Trophoblast cell (in vitro differentiated cells and primary cell): ENCODE data around the gene PAPPA.

Experiments
- DNase-seq, 2 donors: peaks; one replicate each; pipeline ENCODE4 v3.0.0-alpha.2; 2016
- H2AFZ ChIP-seq: 2 replicates; pipeline ENCODE4 v1.6.1; 2013; ENCODE audit warnings: low read length, moderate library complexity, mild to moderate bottlenecking; ENCODE audit not compliant: insufficient read depth, poor library complexity
- H2AK5ac ChIP-seq: 2 replicates; pipeline ENCODE4 v1.6.1; 2013; ENCODE audit warnings: mild to moderate bottlenecking, low read length
- H2BK120ac ChIP-seq: 2 replicates; pipeline ENCODE4 v1.6.1; 2013; ENCODE audit warnings: low read length, mild to moderate bottlenecking, moderate library complexity; ENCODE audit not compliant: insufficient read depth, poor library complexity
- H2BK12ac ChIP-seq: 2 replicates; pipeline ENCODE4 v1.6.1; 2013; ENCODE audit warnings: mild to moderate bottlenecking, low read length, moderate library complexity
- H2BK5ac ChIP-seq: 2 replicates; pipeline ENCODE4 v1.6.1; 2013; ENCODE audit warnings: low read length, low read depth, moderate library complexity, mild to moderate bottlenecking; ENCODE audit not compliant: poor library complexity
- H3K14ac ChIP-seq: 2 replicates; pipeline ENCODE4 v1.6.1; 2013; ENCODE audit warnings: mild to moderate bottlenecking, low read length
- H3K18ac ChIP-seq: 2 replicates; pipeline ENCODE4 v1.6.1; 2013; ENCODE audit warnings: mild to moderate bottlenecking, low read length
- H3K23ac ChIP-seq: 2 replicates; pipeline ENCODE4 v1.6.1; 2013; ENCODE audit warnings: low read length
- H3K27ac ChIP-seq: 2 replicates; pipeline ENCODE4 v1.5.1; 2013; ENCODE audit warnings: low read depth, mild to moderate bottlenecking, inconsistent platforms, low read length, moderate library complexity
- H3K27me3 ChIP-seq: 2 replicates; pipeline ENCODE4 v1.6.1; 2013; ENCODE audit warnings: inconsistent platforms, mild to moderate bottlenecking, low read length, moderate library complexity; ENCODE audit not compliant: insufficient read depth
- H3K36me3 ChIP-seq, 2 experiments: 1 replicate in 1 of 2; 2 replicates in 1 of 2; pipeline ENCODE4 v1.6.1; 2013; ENCODE audit warnings: low read length in 2 of 2, mild to moderate bottlenecking in 2 of 2, moderate library complexity in 1 of 2; ENCODE audit not compliant: insufficient read depth in 2 of 2, control insufficient read depth in 1 of 2
- H3K4ac ChIP-seq: 2 replicates; pipeline ENCODE4 v1.6.1; 2013; ENCODE audit warnings: low read depth, mild to moderate bottlenecking, low read length, moderate library complexity
- H3K4me1 ChIP-seq, 2 experiments: 1 replicate in 1 of 2; 2 replicates in 1 of 2; pipeline ENCODE4 v1.6.1; 2013; ENCODE audit warnings: low read length in 2 of 2, mild to moderate bottlenecking in 2 of 2, moderate library complexity in 1 of 2; ENCODE audit not compliant: insufficient read depth in 2 of 2, control insufficient read depth in 1 of 2
- H3K4me2 ChIP-seq: 2 replicates; pipeline ENCODE4 v1.6.1; 2013; ENCODE audit warnings: inconsistent platforms, mild to moderate bottlenecking, low read length, moderate library complexity
- H3K4me3 ChIP-seq: 2 replicates; pipeline ENCODE4 v1.5.1; 2013; ENCODE audit warnings: mild to moderate bottlenecking, low read depth, low read length, inconsistent platforms
- H3K79me1 ChIP-seq: one replicate; pipeline ENCODE4 v1.6.1; 2013; ENCODE audit warnings: low read length
- H3K79me2 ChIP-seq: 2 replicates; pipeline ENCODE4 v1.6.1; 2013; ENCODE audit warnings: low read length, mild to moderate bottlenecking; ENCODE audit not compliant: control insufficient read depth, insufficient read depth, poor library complexity
- H3K9ac ChIP-seq: 2 replicates; pipeline ENCODE4 v1.6.1; 2013; ENCODE audit warnings: mild to moderate bottlenecking, low read length
- H3K9me3 ChIP-seq: 2 replicates; pipeline ENCODE4 v1.6.1; 2013; ENCODE audit warnings: low read depth, mild to moderate bottlenecking, control low read depth, inconsistent platforms, low read length; ENCODE audit not compliant: insufficient read depth
- H4K12ac ChIP-seq: 2 replicates; pipeline ENCODE4 v1.6.1; 2013; ENCODE audit warnings: low read depth, mild to moderate bottlenecking, low read length, moderate library complexity
- H4K8ac ChIP-seq: 2 replicates; pipeline ENCODE4 v1.6.1; 2013; ENCODE audit warnings: low read depth, mild to moderate bottlenecking, low read length, moderate library complexity
- H4K91ac ChIP-seq: one replicate; pipeline ENCODE4 v1.6.1; 2013; ENCODE audit warnings: low read depth, mild to moderate bottlenecking, low read length, moderate library complexity
- WGBS: extraction: QIAGEN DNeasy Blood & Tissue Kit; methylation state at CpG from one replicate; pipeline ENCODE4 v1.1.7; 2013; ENCODE audit warnings: missing lambda C conversion rate; ENCODE audit not compliant: insufficient read length, insufficient coverage; ENCODE audit errors: extremely low coverage; 5-methylcytosine and 5-hydroxymethylcytosine counted together

The PAPPA gene

DNA sequence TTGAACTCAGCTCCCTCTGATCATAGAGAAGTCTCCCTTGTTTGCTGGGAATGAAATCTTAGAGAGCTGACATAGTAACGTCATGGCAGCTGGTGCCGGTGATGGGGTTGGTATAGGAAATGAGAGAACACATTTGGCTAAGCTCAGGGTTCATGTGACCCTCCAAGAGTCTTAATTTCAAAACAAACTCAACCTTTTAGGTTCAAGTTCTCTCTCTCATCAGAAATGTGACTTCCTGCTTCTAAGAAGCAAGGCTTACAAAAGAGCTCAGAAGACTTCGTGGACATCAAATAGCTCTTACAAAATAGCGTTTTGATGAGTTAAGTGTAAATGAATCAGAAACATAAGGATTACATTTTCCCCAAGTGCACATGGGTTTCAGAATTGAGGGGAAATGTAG lies 97.3 kb downstream of the PAPPA start:
- no CpG with 5 or more reads among the region's 4 CpGs for WGBS
- Histone ChIP-seq H3K9me3 (peaks cover 1% of the 10 kb centered on the region), H2BK5ac (no peak overlapping the region), H3K79me2 (no peaks in the 10 kb centered on the region), H3K23ac (no peak overlapping the region), H3K79me1 (no peaks in the 10 kb centered on the region), H3K4ac (no peak overlapping the region), H3K4me3 (no peak overlapping the region), H3K4me2 (no peak overlapping the region), H2AFZ (no peak overlapping the region), H3K27me3 (no peaks in the 10 kb centered on the region), H2BK12ac (no peak overlapping the region), H3K36me3 (no peaks in the 10 kb centered on the region), H4K91ac (no peak overlapping the region), H4K8ac (no peak overlapping the region), H3K9ac (no peak overlapping the region), H3K14ac (no peak overlapping the region), H2BK120ac (no peak overlapping the region), H3K18ac (no peak overlapping the region), H4K12ac (no peak overlapping the region), H2AK5ac (no peak overlapping the region), H3K4me1 (no peaks in the 10 kb centered on the region), H3K27ac (no peak overlapping the region)
- no peak for DNase-seq

DNA sequence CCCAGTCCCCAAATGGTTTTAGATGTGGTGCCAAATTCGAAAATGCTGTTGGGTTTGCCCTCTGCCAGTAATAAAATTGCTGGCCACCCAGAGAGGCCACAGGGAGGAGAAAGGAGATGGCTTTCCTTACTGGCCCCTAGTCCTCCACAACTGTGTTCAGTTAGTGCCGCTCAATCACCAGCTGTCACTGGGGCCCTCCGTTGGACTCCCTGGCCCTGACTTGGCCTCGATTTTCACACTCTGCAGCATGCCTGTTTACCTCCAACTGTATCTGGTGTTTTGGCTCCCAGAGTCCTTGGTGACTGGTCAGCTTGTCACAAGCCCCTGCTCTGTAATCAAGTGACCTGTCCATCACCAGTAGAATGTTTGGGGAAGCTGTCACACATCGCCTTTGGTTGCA lies 97.8 kb downstream of the PAPPA start:
- Histone ChIP-seq H3K14ac (no peak overlapping the region), H3K23ac (no peak overlapping the region), H3K79me2 (no peaks in the 10 kb centered on the region), H4K8ac (no peak overlapping the region), H3K9me3 (peaks cover 1% of the 10 kb centered on the region), H3K27ac (no peak overlapping the region), H3K79me1 (no peaks in the 10 kb centered on the region), H2AFZ (no peak overlapping the region), H3K27me3 (no peaks in the 10 kb centered on the region), H2BK5ac (no peak overlapping the region), H2BK120ac (no peak overlapping the region), H4K91ac (no peak overlapping the region), H2AK5ac (no peak overlapping the region), H2BK12ac (no peak overlapping the region), H3K36me3 (no peaks in the 10 kb centered on the region), H4K12ac (no peak overlapping the region), H3K18ac (no peak overlapping the region), H3K4ac (no peak overlapping the region), H3K4me1 (no peaks in the 10 kb centered on the region), H3K9ac (no peak overlapping the region), H3K4me3 (no peak overlapping the region), H3K4me2 (no peak overlapping the region)
- no peak for DNase-seq
- no CpG with 5 or more reads among the region's 5 CpGs for WGBS

DNA sequence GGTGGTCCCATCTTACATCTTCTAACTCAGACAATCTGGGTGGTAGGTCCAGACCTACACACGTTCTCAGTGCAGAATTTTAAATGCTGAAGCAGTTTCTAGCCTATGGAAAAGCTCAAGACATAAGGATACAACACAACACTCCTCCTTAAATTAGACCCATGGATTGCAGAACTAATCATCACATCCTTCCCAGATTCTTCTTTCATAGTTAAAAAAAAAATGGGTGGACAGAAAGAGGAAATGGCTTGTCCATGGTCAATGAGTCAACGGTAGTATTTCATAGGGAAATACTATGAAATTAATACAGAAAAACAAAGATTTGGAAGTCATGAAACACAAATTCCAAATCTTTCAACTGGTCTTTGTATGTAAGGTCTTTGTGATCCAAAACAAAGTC lies 106.9 kb downstream of the PAPPA start:
- Histone ChIP-seq H3K27ac (no peak overlapping the region), H3K9ac (no peak overlapping the region), H2AFZ (no peak overlapping the region), H3K18ac (no peak overlapping the region), H3K79me2 (no peaks in the 10 kb centered on the region), H3K27me3 (no peaks in the 10 kb centered on the region), H3K9me3 (no peaks in the 10 kb centered on the region), H2BK120ac (no peak overlapping the region), H3K4me1 (no peaks in the 10 kb centered on the region), H3K79me1 (no peaks in the 10 kb centered on the region), H3K4me3 (no peak overlapping the region), H3K23ac (no peak overlapping the region), H3K4me2 (no peak overlapping the region), H3K4ac (no peak overlapping the region), H4K12ac (no peak overlapping the region), H2BK5ac (no peak overlapping the region), H3K14ac (no peak overlapping the region), H4K91ac (no peak overlapping the region), H3K36me3 (no peaks in the 10 kb centered on the region), H4K8ac (no peak overlapping the region), H2BK12ac (no peak overlapping the region), H2AK5ac (no peak overlapping the region)
- no CpG with 5 or more reads among the region's 2 CpGs for WGBS
- DNase-seq, result no peak

DNA sequence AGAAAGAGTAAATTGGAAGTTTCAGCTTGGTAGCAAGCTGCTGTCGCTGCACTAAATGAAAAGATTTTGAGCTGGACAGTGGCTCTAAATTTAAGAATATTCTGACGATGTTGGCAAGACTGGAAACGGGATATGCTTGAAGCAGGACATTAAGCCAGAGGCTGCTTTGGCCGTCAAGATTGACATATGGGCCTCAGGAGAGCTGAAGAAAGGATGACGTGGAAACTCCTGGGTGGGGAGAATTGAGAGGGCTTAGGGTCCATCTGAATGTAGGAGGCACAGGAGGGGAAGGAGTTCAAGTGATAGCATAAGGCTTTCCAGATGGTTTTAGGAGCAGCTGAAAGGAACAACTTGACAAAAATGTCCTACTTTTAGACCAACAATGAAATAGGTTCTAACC lies 108.9 kb downstream of the PAPPA start:
- Histone ChIP-seq H3K14ac (no peak overlapping the region), H4K12ac (no peak overlapping the region), H3K4me3 (no peak overlapping the region), H3K9me3 (no peaks in the 10 kb centered on the region), H3K36me3 (no peaks in the 10 kb centered on the region), H2BK5ac (no peak overlapping the region), H3K79me2 (no peaks in the 10 kb centered on the region), H3K4ac (no peak overlapping the region), H3K79me1 (no peaks in the 10 kb centered on the region), H2AK5ac (no peak overlapping the region), H2BK12ac (no peak overlapping the region), H3K4me1 (no peaks in the 10 kb centered on the region), H3K18ac (no peak overlapping the region), H4K8ac (no peak overlapping the region), H3K23ac (no peak overlapping the region), H3K27me3 (no peaks in the 10 kb centered on the region), H3K9ac (no peak overlapping the region), H3K4me2 (no peak overlapping the region), H4K91ac (no peak overlapping the region), H2BK120ac (no peak overlapping the region), H3K27ac (no peak overlapping the region), H2AFZ (no peak overlapping the region)
- WGBS, result no CpG with 5 or more reads among the region's 5 CpGs
- no peak for DNase-seq
